ENCODE data around the gene ASH1L. TPM values are rescaled to one million over a fixed set of nuclear protein-coding genes. Genes with fewer than 3 reads are reported as not detected.
"Not testable (repeated sequence)": the region's sequence is repeated elsewhere in the genome, so short reads cannot be mapped to it uniquely, and the experiment has no call there.

ASH1L gene
- total and polyA plus RNA-seq, 2 donors (not counting 3 experiments of a cell fraction or from before 2014, with no cell fraction given): 11.6 to 29.2 TPM

DNA sequence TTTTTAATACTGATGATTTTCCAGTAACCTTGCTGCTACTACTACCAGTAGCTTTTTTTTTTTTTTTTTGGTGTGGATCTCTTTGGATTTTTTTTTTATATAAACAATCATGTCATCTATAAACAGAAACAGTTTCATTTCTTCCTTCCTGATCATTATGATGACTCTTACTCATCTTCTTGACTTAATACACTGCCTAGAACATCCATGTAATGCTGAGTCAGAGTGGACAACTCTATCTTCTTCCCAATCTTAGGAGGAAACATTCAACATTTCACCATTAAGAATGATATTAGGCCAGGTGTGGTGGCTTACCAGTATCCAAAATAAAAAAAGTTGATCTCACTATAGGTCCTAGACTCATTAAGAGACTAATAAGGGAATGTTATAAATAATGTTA lies 172.8 kb downstream of the ASH1L start:
- Histone ChIP-seq H3K27ac (ENCODE audit: insufficient read depth, low read depth, low read length) (no peak overlapping the region), H3K9ac (replicated peaks; ENCODE audit: extremely low read depth, insufficient read depth, low read length) (no peak overlapping the region), H4K20me1 (replicated peaks; ENCODE audit: control insufficient read depth, extremely low read depth, insufficient read depth, low read length) (no peaks in the 10 kb centered on the region), H3K4me1 (ENCODE audit: control insufficient read depth, extremely low read depth, insufficient read depth, low read length) (peaks cover 4% of the 10 kb centered on the region), H3K4me3 (replicated peaks in 1 of 3; ENCODE audit: insufficient read depth in 1 of 3, low read depth in 1 of 3, low read length in 3 of 3) (no peak overlapping the region), H3K9me1 (replicated peaks; ENCODE audit: control insufficient read depth, extremely low read depth, insufficient read depth, low read length) (no peaks in the 10 kb centered on the region), H3K36me3 (ENCODE audit: control insufficient read depth in 2 of 2, extremely low read depth in 1 of 2, insufficient read depth in 2 of 2, low read length in 2 of 2) (peaks cover 0 to 5% of the 10 kb centered on the region in 2 experiments), H3K4me2 (ENCODE audit: insufficient read depth, low read length) (no peak overlapping the region), H3K9me3 (replicated peaks; ENCODE audit: control insufficient read depth, insufficient read depth, low read length) (no peaks in the 10 kb centered on the region), H3K79me2 (ENCODE audit: control insufficient read depth, insufficient read depth, low read length) (no peaks in the 10 kb centered on the region), H2AFZ (ENCODE audit: low read depth, low read length) (no peak overlapping the region), H3K27me3 (ENCODE audit: control insufficient read depth in 2 of 2, insufficient read depth in 2 of 2, low read length in 2 of 2) (no peaks in the 10 kb centered on the region)
- dilution Hi-C loops (cut with MboI; ENCODE audit: extremely low pct_ligation_motif_present, low sequenced_read_pairs): no loop called here
- no peak for TF ChIP-seq MAX (IDR thresholded peaks at IDR 0.05; ENCODE audit: insufficient read depth, insufficient read length)
- TF ChIP-seq GATA2 (IDR thresholded peaks at IDR 0.05; ENCODE audit: insufficient read depth, insufficient read length, low read depth, low read length): peak; percentile 33
- peak; percentile 21 for TF ChIP-seq FOS (IDR thresholded peaks at IDR 0.05; ENCODE audit: borderline replicate concordance, insufficient read depth, low read length)
- TF ChIP-seq POLR2A (IDR thresholded peaks at IDR 0.05; ENCODE audit: low read depth, low read length): no peak
- no peak for TF ChIP-seq JUN (IDR thresholded peaks at IDR 0.05; ENCODE audit: borderline replicate concordance, insufficient read depth, insufficient read length, low read depth)
- TF ChIP-seq POLR2AphosphoS5 (IDR thresholded peaks at IDR 0.05; ENCODE audit: insufficient read depth, low read depth, low read length): no peak
- TF ChIP-seq EZH2 (IDR thresholded peaks at IDR 0.05; ENCODE audit: borderline replicate concordance, low read depth, low read length, severe bottlenecking): no peak
- no peak for FAIRE-seq
- CTCF ChIA-PET: interaction anchor here (0.6 to 1.2 kb wide), 2 partner anchors 17 to 19 kb away, joined by 3 read pairs; no protein-coding TSS in a partner anchor
- intact Hi-C loops (cut with micrococcal nuclease): no loop called here
- POLR2A ChIA-PET: no interaction called here
- no TSS peak for BruUV-seq (replicated peaks)
- no peak for DNase-seq (ENCODE audit: low read depth, low spot score)

DNA sequence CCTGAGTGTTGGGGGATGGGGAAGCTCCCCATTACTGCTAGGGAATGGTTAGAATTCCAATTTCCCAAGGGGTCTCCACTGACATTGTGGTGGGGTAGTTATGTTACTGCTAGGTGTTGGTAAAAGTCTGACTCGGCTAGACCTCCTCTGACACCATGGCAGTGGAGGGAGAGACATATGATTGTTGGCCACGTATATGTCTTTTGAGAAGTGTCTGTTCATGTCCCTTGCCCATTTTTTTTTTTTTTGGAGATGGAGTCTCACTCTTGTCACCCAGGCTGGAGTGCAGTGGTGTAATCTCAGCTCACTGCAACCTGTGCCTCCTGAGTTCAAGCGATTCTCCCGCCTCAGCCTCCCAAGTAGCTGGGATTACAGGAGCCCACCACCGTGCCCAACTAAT lies 176.8 kb downstream of the ASH1L start:
- H3K36me3 ChIP-seq (ENCODE audit: control insufficient read depth in 2 of 2, extremely low read depth in 1 of 2, insufficient read depth in 2 of 2, low read length in 2 of 2); DNase-seq (ENCODE audit: low read depth, low spot score); H3K9me3 ChIP-seq (replicated peaks; ENCODE audit: control insufficient read depth, insufficient read depth, low read length); CTCF ChIA-PET; H3K4me2 ChIP-seq (ENCODE audit: insufficient read depth, low read length); H3K4me3 ChIP-seq (replicated peaks in 1 of 3; ENCODE audit: insufficient read depth in 1 of 3, low read depth in 1 of 3, low read length in 3 of 3); FAIRE-seq; H3K4me1 ChIP-seq (ENCODE audit: control insufficient read depth, extremely low read depth, insufficient read depth, low read length); dilution Hi-C loops (cut with MboI; ENCODE audit: extremely low pct_ligation_motif_present, low sequenced_read_pairs); H3K9me1 ChIP-seq (replicated peaks; ENCODE audit: control insufficient read depth, extremely low read depth, insufficient read depth, low read length); H3K79me2 ChIP-seq (ENCODE audit: control insufficient read depth, insufficient read depth, low read length); POLR2A ChIA-PET; H3K9ac ChIP-seq (replicated peaks; ENCODE audit: extremely low read depth, insufficient read depth, low read length); H2AFZ ChIP-seq (ENCODE audit: low read depth, low read length); H3K27ac ChIP-seq (ENCODE audit: insufficient read depth, low read depth, low read length); BruUV-seq (replicated peaks); H4K20me1 ChIP-seq (replicated peaks; ENCODE audit: control insufficient read depth, extremely low read depth, insufficient read depth, low read length); H3K27me3 ChIP-seq (ENCODE audit: control insufficient read depth in 2 of 2, insufficient read depth in 2 of 2, low read length in 2 of 2); intact Hi-C loops (cut with micrococcal nuclease): not testable (repeated sequence)

Measured in endothelial cell of umbilical vein (primary cell).